ENCODE measurements around the gene ATP10B.

GRCh38 chr5:160692271-160692670 lies 159.7 kb downstream of the ATP10B start:
- TF ChIP-seq ELF4 (IDR thresholded peaks at IDR 0.05) (no peak), ARNT (IDR thresholded peaks at IDR 0.05) (no peak), BHLHE40 (IDR thresholded peaks at IDR 0.05; ENCODE audit: borderline replicate concordance) (no peak), FOXK2 (IDR thresholded peaks at IDR 0.05) (no peak), SUZ12 (IDR thresholded peaks at IDR 0.05) (no peak), TARDBP (IDR thresholded peaks at IDR 0.05) (no peak), FOXM1 (IDR thresholded peaks at IDR 0.05; ENCODE audit: borderline replicate concordance) (no peak), L3MBTL2 (conservative IDR thresholded peaks at IDR 0.05) (no peak), LEF1 (IDR thresholded peaks at IDR 0.05; ENCODE audit: borderline replicate concordance) (no peak), CTBP1 (IDR thresholded peaks at IDR 0.05; ENCODE audit: borderline replicate concordance) (no peak), NFRKB (IDR thresholded peaks at IDR 0.05) (no peak), ZNF384 (IDR thresholded peaks at IDR 0.05) (no peak), SP1 (IDR thresholded peaks at IDR 0.05) (no peak)
- TF ChIP-seq, protein P1, sequence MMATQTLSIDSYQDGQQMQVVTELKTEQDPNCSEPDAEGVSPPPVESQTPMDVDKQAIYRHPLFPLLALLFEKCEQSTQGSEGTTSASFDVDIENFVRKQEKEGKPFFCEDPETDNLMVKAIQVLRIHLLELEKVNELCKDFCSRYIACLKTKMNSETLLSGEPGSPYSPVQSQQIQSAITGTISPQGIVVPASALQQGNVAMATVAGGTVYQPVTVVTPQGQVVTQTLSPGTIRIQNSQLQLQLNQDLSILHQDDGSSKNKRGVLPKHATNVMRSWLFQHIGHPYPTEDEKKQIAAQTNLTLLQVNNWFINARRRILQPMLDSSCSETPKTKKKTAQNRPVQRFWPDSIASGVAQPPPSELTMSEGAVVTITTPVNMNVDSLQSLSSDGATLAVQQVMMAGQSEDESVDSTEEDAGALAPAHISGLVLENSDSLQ (IDR thresholded peaks at IDR 0.05) = no peak

All from HEK293T (cell line).